Activated CD8-positive, alpha-beta memory T cell treated with anti-CD3 and anti-CD28 coated beads, Interleukin-2, amount 50 U/mL, for 1 hour (primary cell): ENCODE results near the gene NHS.
"Not testable (repeated sequence)": the region's sequence is repeated elsewhere in the genome, so short reads cannot be mapped to it uniquely, and the experiment has no call there.

ENCODE experiments used
- DNase-seq: peaks from one replicate; pipeline ENCODE4 v3.0.0-alpha.2; 2020; ENCODE audit errors: extremely low read depth

The NHS gene

DNA sequence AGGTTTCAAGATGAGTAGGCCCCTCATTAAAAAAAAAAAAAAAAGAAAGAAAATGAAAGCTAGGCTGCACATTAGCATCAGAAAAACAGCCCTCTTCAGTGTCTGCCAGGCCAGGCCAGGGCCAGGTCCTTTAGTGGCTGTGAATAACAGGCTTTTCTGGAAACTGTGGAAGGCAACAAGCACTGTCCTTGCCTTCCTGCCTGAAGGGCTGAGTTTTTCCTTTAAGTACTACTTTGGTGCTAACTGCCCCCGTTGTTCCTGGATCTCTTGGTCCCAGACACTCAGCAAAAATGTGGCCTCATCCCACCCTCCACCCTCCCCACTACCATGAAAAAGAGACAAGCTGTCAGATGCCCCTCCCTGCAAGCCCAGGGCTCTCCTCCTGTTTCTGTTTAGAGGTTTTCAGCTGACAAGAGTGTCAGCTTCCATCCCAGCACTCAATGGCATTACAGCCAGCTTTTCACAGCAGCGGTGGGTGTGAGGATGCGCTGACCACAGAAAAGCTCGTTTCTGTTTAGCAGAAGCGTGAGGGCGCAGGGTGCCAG is 174.2 kb downstream of the NHS start:
- DNase-seq = no peak

DNA sequence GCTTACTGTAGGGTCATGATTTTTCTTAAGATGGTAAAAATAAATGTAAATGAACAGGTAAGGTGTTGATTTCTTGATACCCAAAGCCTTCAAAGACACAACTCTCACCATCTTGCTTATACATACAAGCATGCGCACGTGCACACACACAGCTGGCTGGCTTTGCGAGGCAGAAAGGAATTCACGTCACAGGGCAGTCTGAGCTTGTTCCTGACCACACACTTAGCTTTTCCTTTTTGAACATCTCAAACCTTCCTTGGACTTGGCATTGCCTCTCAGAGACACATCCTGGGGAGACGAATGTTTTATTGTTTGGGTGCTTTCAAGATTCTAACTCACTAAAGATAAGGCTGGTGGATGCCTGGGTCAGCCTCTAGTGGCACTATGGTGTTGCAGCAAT is 175.0 kb downstream of the NHS start:
- DNase-seq = no peak

DNA sequence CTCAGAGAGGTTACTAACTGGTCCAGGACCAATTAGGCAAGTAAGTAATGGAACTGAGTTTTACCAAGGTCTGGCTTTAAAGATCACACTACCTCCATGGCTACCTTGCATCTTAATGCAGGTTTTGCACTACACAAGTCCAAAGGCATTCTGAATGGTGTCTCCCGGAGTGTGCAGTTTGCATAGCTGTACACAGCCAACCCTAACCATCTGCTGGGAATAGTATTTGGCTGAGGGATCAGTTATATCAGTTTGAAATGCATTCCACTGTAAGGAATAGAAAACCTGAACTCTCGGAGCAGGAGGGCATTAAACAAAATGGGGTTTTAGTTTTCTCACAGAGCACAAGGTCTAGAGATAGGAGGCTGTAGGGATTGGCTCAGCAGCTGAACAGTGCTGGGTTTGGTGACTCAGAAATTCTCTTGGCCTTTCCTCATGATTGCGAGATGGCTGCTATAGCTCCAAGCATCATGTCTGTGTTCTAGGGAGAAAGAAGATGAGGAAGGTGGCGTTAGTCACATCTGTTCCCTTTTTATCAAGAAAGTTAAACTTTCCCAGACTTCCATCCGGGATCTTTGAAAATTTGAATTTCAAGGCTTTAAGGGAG is 177.1 kb downstream of the NHS start:
- DNase-seq = no peak

DNA sequence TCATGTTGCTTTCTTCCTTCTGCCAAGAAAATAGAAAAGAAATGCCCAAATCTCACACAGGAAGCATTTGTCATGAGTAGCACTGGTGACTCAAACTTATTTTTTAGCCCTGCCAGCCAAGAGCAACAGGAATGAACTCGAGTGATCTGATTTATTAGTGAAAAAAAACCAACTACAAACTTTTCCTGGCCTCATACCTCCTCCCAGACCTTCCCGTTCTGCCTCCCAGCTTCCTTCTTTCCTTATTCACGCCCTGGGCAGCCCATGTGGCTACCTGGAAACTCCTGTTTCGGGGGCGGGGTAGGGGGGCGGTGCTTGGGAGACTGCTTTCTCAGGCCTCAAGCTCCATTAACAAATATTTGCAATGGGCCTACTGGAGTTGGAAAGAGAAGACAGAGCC is 178.5 kb downstream of the NHS start:
- DNase-seq = no peak

DNA sequence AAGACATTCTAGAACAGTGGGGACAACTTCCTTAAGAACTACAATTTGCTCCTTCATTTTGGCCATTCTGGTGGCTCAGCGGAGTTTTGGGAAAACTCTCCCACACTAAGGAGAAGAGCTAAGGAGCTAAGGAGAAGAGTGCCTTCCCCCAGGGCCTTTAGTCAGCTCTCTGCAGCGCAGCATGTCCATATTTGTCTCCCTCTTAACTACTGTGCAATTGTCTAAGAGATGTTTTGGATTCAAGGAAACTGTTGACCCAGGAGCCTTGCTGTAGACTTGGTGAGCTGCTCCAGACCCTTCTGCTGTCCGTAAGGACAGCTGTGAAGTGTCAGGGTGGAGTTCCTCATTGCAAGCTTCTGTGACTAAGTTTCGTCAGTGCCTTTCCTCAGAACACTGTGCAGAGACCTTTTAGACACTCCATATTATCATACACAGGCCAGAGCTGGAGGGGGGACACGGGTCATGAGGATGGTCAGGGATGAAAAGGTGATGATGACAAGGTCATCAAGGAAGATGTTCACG is 179.0 kb downstream of the NHS start:
- DNase-seq = no peak

DNA sequence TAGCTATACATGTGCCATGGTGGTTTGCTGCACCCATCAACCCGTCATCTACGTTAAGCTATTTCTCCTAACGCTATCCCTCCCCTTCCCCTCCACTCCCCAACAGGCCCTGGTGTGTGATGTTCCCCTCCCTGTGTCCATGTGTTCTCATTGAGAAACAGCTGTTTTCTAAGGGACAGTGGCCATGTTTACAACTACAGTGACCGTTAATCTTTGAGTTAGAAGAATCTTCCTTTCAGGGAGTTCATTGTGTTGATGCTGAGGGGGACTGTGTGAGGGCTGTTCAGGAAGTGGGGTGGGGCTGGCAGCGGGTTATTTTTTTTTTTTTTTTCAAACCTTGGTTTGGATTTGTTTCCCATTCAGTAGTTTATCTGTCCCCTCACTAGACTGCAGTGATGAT is 179.9 kb downstream of the NHS start:
- DNase-seq = no peak

DNA sequence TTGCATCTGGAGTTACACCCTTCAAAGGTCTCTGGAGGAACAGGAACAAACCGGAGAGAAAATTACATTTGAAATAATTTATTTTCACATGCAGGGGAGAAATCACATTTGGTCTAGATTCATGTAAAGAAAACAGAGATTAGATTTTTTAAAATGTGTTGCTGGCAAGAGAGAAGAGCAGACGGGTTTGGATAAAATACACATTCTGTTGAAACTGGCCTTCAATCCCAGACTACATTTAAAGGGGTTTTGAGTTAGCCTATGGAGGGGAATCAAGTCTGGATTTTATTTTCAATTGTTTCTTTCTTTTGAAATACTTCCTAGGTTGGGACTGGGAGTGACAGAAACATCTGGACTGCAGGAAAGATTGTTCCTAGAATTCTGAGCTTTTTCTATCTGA is 180.8 kb downstream of the NHS start:
- DNase-seq = no peak

DNA sequence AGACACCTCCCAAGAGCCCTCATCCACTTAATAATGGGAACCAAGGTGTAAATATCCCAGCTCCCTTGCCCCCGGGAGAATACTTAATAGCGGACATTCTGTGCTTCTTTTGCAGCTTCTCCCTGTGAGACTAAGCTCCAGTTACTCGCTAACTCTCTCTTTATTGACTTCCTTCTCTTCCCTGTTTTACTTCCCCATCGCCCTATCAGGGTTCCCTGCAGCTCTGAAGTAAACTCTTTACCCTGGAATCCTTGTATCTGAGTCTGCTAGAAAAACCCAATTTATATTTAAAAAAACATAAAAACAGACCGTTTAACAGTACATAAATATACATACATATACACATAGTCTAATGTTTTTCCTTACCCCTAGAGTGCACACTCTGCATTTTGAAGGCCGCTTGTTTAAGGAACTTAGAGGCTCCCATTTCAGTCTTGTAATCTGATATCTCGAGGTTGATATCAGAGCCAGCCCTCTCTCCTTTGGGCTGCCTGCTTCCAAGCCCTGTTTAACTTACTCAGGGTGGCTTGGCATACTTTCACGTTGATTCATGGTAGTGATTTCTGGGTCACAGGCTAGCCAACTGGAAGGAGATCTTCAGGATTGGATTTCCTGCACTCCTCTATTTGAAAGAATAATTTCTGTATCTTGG is 184.9 kb downstream of the NHS start:
- no peak for DNase-seq

DNA sequence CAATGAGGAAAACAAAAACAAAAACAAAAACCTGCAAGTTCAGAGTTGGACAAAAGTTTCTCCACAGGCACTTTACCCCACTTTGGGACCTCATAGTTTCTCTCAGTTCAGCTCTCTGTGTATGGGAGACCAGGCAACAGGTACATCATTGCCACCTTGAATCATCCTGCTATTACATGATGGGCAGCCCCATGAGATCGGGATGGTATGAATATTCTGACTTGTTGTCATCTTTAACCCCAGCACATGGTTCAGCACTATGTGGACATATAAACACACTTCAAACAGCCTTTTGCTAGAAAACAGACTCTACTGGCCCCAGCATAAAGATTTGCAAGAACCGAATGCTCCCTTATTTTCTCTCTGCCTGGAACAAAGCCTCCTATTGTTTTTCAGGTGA is 185.4 kb downstream of the NHS start:
- DNase-seq = no peak

DNA sequence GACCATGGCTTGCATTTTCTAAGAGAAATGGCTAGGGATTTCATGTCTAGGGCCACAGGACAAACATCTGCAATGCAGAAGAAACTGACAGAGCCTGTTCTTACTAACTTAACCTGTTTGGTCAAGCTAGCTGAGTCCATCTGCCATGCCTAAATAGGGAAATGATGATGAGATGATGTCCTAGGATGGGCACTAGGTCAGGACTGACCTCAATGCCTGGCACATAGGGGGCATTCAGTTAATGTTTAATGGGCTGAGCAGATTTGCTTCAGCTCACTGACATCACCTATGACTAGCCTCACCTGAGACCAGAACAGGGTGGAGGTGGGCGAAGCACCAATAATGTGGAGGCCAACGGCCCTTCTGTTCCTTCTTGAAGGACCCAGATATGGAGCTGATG is 188.1 kb downstream of the NHS start:
- no peak for DNase-seq

DNA sequence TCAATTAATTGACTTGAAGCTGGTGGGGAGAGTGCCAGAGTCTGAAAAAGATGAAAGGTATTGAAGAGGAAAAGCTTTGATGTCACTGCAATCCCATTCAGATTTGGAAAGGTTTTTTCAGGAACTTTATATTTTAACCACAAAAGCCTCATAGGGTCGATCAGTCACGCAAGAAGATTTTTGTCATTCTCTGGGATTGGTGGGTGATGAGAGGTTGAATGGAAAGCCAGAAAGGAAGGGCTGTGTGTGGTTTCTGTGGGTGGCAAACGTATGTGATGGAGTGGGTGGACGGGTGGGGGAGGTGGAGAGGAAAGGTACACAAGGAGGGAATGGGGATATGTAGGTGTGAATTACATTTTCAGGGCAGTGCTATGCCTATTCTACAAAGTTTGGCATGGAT is 188.5 kb downstream of the NHS start:
- DNase-seq = no peak

DNA sequence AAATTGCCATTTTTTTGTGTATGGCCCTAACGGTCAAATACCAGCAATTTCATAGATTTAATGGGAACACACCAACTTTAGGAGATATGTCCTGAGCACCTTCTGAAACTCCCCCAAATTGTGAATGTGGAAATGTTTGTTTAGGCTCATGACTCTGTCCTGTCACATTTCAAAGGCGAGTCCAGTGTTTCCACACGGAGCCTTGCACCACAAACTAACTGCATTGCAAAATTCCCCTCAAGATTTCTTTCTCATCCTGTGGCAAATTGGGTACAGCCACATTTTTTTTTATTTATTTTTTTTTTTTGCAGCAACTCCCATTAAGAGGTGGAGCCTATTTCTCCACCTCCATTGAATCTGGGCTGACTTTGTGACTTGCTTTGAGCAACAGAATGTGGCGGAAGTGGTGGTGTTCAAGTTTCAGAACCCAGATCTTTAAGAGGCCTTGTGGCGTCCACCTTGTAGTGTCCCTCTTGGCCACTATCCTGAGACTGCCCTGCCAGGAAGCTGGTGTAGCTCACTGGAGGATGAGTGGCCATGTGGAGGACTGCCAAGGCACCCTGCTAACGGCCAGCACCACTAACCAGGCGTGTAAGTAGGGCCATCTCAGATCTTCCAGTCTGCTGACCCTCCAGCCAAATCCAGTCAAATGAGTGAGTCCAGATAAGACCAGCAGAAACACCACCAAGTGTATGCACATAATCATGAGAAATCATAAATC is 189.8 kb downstream of the NHS start:
- no peak for DNase-seq

DNA sequence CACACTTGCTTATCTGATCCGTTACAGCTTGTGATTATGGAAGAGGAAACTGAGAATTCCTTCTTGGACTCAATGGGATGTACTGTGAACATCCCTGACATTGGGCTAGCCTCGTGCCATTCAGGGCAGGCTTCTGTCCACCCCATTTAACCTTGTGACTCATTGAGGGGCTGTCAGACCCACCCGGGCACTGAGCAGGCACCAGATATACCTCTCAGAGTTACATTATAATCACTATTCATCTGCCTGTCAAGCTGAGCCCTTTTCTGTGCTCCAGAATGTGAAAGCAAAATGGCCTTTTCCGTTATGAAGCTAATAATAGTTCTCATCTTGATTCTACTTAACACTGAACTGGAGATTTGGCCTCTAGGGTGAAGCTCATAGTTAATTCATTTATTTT is 191.7 kb downstream of the NHS start:
- DNase-seq = no peak

DNA sequence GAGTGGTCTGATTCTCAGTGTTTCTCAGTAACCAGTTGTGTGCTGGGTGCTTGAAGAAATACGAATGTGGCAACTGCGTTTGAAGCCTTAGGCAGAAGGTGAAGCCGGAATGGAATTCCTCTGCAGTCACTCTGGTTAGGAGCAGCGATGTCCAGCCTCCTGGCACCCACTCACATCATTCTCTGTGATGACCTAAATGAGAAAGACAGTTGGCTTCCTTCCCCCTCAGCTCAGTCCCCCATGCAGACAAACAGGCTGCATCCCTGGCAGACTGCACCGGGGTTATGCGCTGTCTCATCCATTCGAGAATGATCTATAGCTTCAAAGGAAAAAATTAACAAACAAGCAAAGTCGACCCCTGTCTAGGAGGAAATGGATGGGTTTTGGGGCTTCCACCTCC is 192.2 kb downstream of the NHS start:
- DNase-seq = no peak

DNA sequence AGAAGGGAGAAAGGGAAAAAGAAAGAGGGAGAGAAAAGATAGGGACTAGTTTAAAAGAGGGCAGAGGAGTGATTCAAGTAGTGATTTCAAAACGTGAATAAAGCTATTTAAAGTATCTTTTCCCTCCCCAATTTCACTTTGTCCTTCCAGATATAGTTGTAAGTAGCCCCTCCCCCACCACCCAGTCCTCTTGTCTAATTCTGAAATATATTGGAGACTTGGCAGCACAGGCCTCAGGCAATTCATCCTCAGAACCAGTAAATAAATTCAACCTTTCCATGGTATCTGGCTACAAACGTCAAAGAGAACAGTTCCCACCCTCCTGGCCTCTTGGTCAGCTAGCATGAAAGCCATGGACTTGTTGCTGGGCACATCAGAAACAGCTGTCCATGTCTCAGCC is 192.8 kb downstream of the NHS start:
- DNase-seq = no peak

DNA sequence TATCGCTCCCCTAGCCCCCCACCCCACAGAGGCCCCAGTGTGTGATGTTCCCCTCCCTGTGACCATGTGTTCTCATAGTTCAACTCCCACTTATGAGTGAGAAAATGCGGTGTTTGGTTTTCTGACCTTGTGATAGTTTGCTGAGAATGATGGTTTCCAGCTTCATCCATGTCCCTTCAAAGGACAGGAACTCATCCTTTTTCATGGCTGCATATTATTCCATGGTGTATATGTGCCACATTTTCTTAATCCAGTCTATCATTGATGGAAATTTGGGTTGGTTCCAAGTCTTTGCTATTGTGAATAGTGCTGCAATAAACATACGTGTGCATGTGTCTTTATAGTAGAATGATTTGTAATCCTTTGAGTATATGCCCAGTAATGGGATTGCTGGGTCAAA is 193.8 kb downstream of the NHS start:
- not testable (repeated sequence) for DNase-seq

DNA sequence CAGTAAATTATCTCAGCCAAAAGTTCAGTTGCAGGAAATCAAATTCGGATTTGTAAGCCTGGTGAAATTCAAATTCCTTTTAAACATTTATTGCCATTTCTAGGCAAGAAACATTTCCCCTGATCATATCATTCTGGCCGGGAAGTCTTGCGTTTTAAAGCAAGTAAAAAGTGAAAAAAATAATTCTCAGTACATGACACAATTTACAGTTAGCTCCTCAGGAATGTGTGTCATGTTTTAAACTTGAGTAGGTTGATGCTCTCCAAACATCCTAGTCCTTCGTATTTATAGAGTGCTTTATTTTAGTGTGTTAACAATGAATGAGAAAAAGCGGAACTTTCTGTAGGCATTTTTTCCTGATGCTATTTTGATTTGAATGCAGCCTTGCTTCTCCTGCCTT is 204.0 kb downstream of the NHS start:
- no peak for DNase-seq

DNA sequence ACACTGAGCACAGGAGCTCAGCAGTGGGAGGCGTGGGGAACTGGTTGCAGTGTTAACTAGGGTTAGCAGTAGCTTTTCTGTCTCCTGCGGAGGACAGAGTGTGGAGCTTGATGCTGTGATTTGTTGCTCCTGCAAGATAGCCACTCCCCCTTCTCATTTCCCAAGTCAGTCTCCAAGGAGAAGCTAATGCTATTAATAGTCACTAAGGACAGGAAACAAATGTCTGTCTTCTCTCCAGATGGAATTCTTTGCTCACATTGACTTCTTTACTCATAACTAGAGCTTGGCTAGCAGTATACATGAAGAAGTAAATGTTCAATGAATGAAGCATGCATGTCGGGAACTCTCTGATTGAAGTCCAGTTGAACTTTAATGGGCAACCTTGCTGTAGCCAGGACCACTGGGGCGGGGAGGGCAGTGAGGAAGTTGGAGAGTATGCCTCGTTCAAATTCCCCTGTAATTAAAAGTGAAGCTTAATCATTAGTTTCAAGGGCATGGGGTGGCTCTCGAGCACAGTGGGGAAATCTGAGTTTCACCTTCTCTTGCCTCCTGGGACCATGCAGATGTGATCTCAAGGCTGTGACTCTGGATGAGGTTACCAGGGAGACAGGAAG is 205.6 kb downstream of the NHS start:
- no peak for DNase-seq

DNA sequence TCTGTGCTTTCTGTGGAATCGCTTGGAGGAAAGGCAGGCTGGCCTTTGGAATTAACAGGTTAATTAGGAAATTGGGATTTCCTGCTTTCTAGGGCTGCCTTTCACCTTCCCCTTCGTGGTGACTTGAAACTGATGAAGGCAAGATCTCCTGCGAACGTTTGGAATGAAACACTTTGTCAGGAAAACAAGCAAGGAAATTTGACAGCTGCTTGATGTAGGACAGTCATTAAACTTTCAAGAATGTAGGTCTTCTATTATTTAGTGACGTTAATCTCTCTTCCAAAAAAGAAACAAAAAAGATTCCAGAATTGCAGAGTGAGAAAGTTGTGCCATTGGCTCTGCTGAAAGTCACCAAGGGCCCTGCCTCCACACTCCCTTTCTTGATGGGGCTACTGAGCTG is 206.6 kb downstream of the NHS start:
- DNase-seq = no peak

DNA sequence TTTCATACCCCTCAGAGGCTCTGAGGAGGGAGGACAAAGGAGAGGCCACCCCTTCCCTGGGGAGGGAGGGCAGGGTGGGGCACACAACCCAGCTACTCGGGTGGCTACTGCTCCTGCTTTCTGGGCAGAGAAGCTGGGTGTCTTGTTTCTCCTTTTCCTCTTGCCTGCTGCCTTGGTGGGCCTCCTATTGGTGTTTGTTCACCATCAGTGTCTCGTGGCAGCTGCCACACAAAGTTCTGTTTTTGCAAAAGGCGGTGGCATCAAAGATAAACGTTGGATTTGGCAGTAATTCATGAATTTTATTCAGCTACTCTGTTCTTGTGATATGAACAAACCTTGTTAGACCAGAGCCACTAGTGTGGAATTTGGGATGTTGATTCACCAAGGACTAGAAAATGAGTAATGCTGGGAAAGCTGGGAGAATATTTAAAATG is 209.3 kb downstream of the NHS start:
- no peak for DNase-seq

DNA sequence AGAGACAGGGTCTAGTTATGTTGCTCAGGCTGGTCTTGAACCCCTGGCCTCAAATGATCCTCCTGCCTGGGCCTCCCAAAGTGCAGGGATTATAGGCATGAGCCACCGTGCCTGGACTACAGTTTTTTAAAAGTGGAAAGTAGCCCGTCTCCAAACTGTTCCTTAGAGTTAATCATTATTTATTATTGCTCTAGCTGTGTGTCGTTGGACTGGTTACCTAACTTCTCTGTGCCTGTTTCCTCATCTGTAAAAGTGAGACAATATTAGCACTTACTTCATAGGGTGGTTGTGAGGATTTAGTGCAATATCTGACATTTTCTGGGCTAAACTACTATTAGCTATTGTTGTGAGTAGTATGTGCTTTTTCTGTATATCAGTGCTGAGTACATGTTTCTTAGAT is 210.0 kb downstream of the NHS start:
- no peak for DNase-seq

DNA sequence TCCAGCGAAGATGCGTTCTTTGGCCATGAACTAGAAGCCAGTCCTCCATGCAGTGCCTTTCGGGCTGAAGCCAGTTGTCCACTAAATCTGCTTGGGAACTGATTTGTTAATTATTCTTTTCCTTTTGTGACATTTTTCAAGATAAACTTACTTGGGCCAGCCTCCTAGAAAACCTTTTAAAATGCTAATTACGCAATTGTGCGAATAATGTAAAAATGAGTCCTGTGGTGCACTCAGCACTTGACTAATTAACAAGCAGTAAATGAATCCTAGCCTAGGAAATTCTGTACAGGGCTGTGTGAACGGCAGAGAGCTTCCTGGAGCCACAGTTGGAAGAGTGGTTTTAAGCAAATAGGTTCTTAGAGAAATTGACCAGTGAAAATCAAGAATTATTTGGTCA is 212.4 kb downstream of the NHS start:
- no peak for DNase-seq
